CD4-positive, alpha-beta T cell treated with Interleukin-21 for 1 hour (primary cell): ENCODE data around the gene ACP5.
"Not testable (repeated sequence)": the region's sequence is repeated elsewhere in the genome, so short reads cannot be mapped to it uniquely, and the experiment has no call there.

Experiments
- DNase-seq: peaks from one replicate; pipeline ENCODE4 v3.0.0-alpha.2; 2020

ACP5 gene

DNA sequence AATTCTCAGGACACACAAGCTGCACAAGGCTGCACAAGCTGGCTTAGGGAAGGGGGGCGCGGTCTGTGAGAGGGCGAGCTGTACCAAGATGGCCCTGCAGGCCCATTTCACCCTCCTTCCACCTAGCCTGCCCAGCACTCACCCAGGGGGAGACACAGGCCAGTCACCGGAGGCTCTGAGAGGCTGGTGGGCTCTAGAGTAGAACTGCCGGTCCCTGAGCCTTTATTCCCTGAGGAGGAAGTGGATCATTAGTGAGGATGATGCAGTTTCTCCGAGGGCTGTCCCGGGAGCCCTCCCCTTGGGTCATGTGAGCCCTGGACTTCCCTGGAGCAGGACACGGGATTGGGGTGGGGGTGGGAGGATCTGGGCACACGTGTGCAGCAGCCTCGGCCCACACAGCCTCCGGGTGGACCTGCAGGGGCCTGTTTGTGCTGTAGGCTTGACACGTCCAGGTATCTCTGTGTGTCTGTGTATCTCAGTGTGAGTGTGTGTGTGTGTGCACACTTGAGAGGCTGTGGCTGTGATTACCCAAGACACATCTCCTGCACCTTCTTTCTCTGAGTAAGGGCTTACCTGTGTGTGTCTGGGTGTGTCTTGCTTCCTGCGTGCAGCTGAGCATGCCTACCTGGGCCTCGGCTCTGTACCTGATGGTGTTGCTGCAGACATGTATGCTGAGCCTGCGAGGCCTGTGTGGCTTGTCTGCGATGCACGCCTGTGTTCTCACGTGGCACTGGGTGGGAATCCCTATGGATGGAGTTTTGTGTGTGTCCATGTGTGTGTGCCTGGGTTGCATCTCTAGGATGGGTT lies at the start of gene ACP5:
ACP5 (minus strand) TSS at position 195 of the 807 bp plus-strand sequence. CDS start 328 bp downstream, outside the sequence.
- DNase-seq = no peak

DNA sequence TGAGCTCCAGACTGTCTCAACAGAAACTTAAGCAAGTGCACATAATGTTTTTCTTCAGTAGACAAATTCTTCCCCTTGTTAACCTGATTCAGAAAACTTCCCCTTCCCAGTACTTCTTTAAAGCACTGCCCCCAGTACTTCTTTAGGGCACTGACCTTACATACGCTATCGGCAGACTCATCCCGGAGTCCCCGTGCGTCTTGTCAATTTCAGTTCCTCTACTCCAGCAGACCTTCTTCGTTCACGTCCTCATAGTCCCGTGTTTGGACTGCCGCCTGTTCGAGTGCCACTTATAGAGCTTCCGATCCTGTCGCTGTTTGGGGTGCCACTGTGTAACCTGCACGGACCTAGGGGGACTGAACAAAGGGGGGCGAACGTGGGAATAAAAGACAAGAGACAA lies 48.8 kb upstream of the ACP5 start:
- DNase-seq = no peak

DNA sequence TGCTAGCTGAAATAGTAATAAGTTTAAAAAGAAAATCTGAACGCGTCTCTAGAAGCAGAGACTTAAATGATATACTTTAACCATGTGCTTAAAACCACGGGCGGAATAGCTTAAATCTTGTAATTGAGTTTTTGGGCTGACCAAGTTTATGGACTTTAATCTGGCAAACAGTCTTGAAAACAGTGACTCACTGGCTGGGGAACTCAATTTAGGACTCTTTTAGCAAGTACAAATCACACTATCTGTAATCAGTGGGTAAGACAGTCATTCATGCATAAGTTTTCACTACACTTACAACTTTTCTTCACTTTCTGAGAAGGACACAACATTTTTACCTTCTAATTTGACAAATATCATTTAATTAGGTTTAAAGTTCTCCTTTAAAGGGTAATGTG lies 46.6 kb upstream of the ACP5 start:
- DNase-seq = no peak

DNA sequence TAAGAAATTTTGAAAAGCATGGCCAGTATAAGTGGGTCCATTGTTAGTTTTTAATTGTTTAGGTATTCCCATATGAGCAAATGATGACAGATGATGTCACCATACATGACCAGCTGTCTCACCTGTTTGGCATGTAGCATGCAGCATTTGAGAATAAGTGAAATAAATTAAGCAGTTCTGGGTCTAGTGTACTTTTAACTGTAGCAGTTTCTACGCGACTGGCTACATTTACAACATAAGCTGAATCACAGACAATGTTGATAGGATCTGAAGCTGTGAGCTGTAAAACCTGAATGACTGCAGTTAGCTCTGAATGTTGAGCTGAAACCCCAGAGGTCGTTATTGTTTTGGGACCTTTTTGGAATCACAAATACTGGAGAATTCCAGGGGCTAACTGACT lies 45.0 kb upstream of the ACP5 start:
- not testable (repeated sequence) for DNase-seq

DNA sequence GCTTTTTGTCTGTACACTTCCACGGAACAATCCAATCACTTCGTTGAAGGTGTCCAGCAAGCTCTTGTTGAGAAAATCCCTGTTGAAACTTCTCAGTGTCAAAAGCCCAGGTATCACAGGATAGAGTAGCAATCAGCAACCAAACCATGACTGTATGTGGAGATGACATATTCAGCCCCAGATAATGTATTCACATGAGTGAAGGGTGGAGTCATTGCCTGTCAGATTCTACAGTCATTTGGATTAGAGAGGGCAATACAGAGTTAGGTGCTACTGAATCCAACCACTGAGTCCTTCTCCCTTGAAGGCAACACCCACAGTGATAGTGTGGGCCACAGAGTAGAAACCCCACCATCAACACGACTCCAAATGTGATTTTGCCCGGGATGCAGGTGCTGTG lies 43.1 kb upstream of the ACP5 start:
- DNase-seq = no peak

DNA sequence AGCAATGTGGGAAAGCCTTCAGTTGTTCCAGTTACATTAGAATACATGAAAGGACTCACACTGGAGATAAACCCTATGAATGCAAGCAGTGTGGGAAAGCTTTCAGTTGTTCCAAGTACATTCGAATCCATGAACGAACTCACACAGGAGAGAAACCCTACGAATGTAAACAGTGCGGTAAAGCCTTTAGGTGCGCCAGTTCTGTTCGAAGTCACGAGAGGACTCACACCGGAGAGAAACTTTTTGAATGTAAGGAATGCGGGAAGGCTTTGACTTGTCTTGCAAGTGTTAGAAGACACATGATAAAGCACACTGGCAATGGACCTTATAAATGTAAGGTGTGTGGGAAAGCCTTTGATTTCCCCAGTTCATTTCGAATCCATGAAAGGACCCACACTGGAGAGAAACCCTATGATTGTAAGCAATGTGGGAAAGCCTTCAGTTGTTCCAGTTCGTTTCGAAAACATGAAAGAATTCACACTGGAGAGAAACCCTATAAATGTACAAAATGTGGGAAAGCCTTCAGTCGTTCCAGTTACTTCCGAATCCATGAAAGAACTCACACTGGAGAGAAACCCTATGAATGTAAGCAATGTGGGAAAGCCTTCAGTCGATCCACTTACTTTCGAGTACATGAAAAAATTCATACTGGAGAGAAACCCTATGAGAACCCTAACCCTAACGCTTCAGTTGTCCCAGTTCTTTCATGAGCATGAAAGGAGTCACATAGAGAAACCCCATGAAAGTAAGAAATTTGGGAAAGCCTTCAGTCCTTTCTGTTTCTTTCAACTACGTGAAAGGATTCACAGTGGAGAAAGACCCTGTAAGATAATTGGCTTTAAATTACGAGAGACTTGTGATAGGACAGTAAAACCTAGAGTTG lies 40.0 kb upstream of the ACP5 start:
- DNase-seq = no peak

GRCh38 chr19:11612816-11613511 lies 35.5 kb upstream of the ACP5 start:
- DNase-seq = no peak

DNA sequence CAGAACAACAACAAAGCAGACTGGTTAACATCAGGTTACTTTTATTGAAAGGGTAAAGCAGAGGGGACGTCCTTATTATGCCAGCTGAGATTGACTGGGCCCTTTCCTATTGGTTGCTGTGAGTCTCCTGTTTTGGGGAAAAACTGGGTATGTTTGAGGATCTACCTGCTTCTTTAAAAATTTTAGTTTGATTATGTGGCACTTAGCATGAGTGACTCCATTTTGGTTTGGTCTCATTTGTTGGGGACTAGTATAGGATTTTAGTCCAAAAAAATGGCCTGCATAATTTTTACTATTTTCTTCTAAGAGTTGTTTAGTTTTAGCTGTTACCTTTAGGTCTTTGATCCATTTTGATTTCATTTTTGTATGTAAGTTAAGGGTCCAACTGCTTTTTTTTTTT lies 34.3 kb upstream of the ACP5 start:
- DNase-seq = no peak

DNA sequence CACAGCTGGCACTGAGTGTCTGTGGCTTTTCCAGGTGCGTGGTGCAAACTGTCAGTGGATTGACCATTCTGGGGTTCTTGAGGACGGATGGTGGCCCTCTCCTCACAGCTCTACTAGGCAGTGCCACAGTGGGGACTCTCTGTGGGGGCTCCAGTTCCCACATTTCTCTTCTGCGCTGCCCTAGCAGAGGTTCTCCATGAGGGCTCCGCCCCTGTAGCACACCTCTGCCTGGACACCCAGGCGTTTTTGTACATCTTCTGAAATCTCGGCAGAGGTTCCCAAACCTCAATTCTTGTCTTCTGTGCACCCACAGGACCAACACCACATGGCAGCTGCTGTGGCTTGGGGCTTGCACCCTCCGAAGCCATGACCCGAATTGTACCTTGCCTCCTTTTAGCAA lies 29.0 kb upstream of the ACP5 start:
- DNase-seq = no peak

GRCh38 chr19:11599704-11600103 lies 22.3 kb upstream of the ACP5 start:
- not testable (repeated sequence) for DNase-seq

- no peak for DNase-seq
These were observed 21.3 kb upstream of the ACP5 start for GRCh38 chr19:11598746-11599145.

DNA sequence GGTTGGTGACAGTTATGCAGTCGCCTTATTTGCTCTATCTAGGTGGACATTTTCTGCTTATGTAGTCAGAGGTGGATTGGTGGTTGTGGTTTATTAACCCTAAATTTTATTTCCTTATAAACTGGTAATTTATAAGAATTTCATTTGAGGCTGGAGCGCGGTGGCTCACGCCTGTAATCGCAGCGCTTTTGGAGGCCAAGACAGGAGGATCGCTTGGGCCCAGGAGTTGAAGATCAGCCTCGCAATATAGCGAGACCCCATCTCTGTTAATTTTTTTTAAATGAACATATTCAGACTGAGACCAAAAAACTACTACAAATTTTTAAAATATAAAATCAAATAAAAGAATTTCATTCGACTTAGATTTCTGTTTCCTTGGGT lies 20.6 kb upstream of the ACP5 start:
- no peak for DNase-seq

GRCh38 chr19:11597202-11598102 lies 20.0 kb upstream of the ACP5 start, which contains the start of gene ZNF627:
ZNF627 (plus strand) TSS chr19:11597483; CDS start chr19:11597628, 145 bp downstream.
- DNase-seq = peak; percentile 98

GRCh38 chr19:11596156-11596555 lies 18.7 kb upstream of the ACP5 start:
- no peak for DNase-seq

DNA sequence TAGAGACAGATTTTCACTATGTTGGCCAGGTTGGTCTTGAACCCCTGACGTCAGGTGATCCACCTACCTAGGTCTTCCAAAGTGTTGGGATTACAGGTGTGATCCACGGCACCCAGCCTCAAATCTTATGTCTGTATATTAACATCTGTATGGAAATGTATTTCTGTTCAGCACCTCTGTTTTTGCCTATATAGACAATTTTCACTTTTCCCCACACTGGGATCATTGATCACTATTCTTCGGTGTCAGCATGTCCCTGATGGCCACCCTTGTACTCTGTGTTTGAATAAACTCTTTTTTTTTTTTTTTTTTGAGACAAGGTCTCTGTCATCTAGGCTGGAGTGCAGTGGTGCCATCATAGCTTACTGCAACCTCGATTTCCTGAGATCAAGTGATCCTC lies 16.6 kb upstream of the ACP5 start:
- no peak for DNase-seq

DNA sequence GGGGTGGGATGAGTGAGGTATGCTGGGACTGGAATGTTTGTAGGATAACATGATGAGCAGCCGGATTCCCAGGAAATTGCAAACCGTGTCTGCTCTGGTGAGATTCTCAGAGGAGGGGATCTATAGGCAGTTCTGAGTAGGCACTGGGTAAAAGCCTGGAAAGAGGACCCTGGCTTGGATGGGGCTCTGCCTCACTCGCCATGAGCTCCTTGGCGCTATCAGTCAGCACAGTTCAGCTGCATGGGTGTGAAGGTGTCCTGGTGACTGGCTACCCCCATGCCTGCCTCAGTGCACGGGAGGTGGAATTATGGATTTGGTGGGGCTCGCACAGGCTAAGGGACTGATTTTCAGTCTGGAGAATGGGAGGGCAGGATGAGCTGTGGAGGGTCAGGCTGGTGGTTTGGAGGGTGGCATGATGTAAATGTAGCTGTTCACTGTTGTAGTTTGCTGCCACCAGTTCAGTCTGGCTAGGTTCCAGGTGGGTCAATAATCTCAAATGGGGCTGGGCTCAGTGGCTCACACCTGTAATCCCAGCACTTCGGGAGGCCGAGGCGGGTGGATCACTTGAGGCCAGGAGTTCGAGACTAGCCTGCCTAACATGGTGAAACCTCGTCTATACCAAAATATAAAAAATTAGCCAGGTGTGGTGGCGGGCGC lies 10.7 kb upstream of the ACP5 start:
- DNase-seq = no peak

GRCh38 chr19:11587302-11587974 lies 10.0 kb upstream of the ACP5 start:
- peak; percentile 81 for DNase-seq

DNA sequence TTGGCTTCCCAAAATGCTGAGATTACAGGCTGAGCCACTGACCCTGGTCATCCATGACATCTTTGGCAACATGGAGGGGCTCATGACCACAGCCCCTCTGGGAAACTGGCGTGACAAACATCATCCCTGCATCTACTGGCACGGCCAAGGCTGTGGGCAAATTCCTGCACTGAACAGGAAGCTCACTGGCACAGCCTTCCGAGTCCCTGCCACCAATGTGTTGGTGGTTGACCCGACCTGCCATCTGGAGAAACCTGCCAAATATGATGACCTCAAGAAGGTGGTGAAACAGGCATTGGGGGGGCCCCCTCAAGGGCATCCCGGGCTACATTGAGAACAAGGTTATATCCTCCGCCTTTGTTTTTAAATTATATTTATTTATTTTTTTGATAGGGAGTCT lies 8.9 kb upstream of the ACP5 start:
- DNase-seq = no peak

DNA sequence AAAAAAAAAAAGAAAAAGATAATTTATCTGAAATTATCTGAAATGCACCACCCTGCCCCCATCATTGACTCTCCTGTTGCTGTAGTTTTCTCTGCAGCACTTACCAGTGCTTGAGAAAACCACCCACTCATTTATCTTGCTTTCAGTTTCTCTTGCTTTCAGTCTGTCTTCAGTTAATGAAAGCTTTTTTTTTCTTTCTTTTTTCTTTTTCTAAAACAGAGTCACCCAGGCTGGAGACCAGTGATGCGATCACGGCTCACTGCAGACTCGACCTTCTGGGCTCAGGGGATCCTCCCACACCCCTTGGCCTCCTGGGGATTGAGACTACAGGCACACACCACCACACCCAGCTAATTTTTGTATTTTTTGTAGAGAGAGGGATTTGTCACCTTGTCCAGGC lies 4.3 kb upstream of the ACP5 start:
- DNase-seq = peak; percentile 51

GRCh38 chr19:11580116-11580515 lies 2.7 kb upstream of the ACP5 start:
- no peak for DNase-seq
